Fibroblast of lung (primary cell): ENCODE measurements around the gene KRT33A.

Experiments used
- CTCF ChIP-seq, 2 donors: IDR thresholded peaks in 1 of 2; conservative IDR thresholded peaks in 1 of 2; 1 replicate in 1 of 2; 2 replicates in 1 of 2; pipeline ENCODE4 v1.5.1; 2011 to 2012; ENCODE audit warnings: low read length in 2 of 2, control low read depth in 1 of 2, inconsistent platforms in 1 of 2, low read depth in 1 of 2, mild to moderate bottlenecking in 1 of 2
- EZH2 ChIP-seq: IDR thresholded peaks from 2 replicates; pipeline ENCODE4 v1.5.1; 2012; ENCODE audit warnings: low read length, control low read depth, mild to moderate bottlenecking; ENCODE audit errors: missing control alignments

GRCh38 chr17:41369713-41370112 lies 19.1 kb upstream of the KRT33A start, which contains the start of gene KRT33B:
- TF ChIP-seq CTCF (conservative IDR thresholded peaks at IDR 0.05 in 1 of 2, IDR thresholded peaks at IDR 0.05 in 1 of 2; ENCODE audit: low read depth in 1 of 2, low read length in 2 of 2) (no peak), EZH2 (no peak)
